ENCODE results near the gene SIRT1. TPM values are rescaled to one million over a fixed set of nuclear protein-coding genes. Genes with fewer than 3 reads are reported as not detected.

Gene SIRT1
- polyA plus RNA-seq, 1 experiment, result 16.9 TPM

GRCh38 chr10:67852761-67853160, 31.7 kb upstream of the SIRT1 start:
- ChIA-PET POLR2A (no interaction called here), CTCF (no interaction called here)
- Histone ChIP-seq H3K27ac (ENCODE audit: low read depth, low read length) (no peak overlapping the region), H3K4me3 (ENCODE audit: low read depth, low read length) (no peak overlapping the region), H3K27me3 (ENCODE audit: control insufficient read depth, insufficient read depth, low read length) (no peaks in the 10 kb centered on the region), H3K9me3 (ENCODE audit: control insufficient read depth, insufficient read depth, low read length) (no peaks in the 10 kb centered on the region)
- no peak for DNase-seq (ENCODE audit: low read depth, low spot score)
- no peak for TF ChIP-seq CTCF (IDR thresholded peaks at IDR 0.05; ENCODE audit: low read depth, low read length)

GRCh38 chr10:67853512-67853911, 30.9 kb upstream of the SIRT1 start:
- Histone ChIP-seq H3K4me3 (ENCODE audit: low read depth, low read length) (no peak overlapping the region), H3K9me3 (ENCODE audit: control insufficient read depth, insufficient read depth, low read length) (no peaks in the 10 kb centered on the region), H3K27me3 (ENCODE audit: control insufficient read depth, insufficient read depth, low read length) (no peaks in the 10 kb centered on the region), H3K27ac (ENCODE audit: low read depth, low read length) (no peak overlapping the region)
- TF ChIP-seq CTCF (IDR thresholded peaks at IDR 0.05; ENCODE audit: low read depth, low read length), result no peak
- POLR2A ChIA-PET, result interaction anchor here (0.6 kb wide), 1 partner anchor 241 kb away, joined by 4 read pairs; no protein-coding TSS in a partner anchor
- DNase-seq (ENCODE audit: low read depth, low spot score), result no peak
- CTCF ChIA-PET, result interaction anchor here (1.2 kb wide), 1 partner anchor 9 kb away, joined by 3 read pairs; no protein-coding TSS in a partner anchor

DNA sequence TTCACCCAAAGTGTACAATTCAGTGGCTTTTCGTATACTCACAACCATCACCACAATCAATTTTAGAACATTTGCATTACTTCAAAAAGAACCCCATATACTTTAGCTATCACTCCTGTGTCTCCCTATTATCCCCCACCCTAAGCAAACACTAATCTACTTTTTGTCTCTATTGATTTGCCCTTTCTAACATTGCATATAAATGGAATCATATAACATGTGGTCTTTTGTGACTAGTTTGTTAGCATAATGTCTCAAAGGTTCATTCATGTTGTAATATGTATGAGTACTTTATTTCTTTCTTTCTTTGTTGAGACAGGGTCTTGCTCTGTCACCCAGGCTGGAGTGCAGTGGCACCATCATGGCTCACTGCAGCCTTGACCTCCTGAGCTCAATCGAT, 25.5 kb upstream of the SIRT1 start:
- H3K9me3 ChIP-seq (ENCODE audit: control insufficient read depth, insufficient read depth, low read length), result no peaks in the 10 kb centered on the region
- POLR2A ChIA-PET, result no interaction called here
- H3K27me3 ChIP-seq (ENCODE audit: control insufficient read depth, insufficient read depth, low read length), result no peaks in the 10 kb centered on the region
- CTCF ChIA-PET, result interaction anchor here (0.6 kb wide), 2 partner anchors 350 to 443 kb away, joined by 3 to 6 read pairs; no protein-coding TSS in a partner anchor
- no peak overlapping the region for H3K27ac ChIP-seq (ENCODE audit: low read depth, low read length)
- DNase-seq (ENCODE audit: low read depth, low spot score), result no peak
- no peak for TF ChIP-seq CTCF (IDR thresholded peaks at IDR 0.05; ENCODE audit: low read depth, low read length)
- no peak overlapping the region for H3K4me3 ChIP-seq (ENCODE audit: low read depth, low read length)

GRCh38 chr10:67861750-67862432, 22.6 kb upstream of the SIRT1 start:
- CTCF ChIA-PET, result interaction anchor here (1.5 kb wide), 1 partner anchor 351 kb away, joined by 4 read pairs; no protein-coding TSS in a partner anchor
- TF ChIP-seq CTCF (IDR thresholded peaks at IDR 0.05; ENCODE audit: low read depth, low read length), result no peak
- POLR2A ChIA-PET, result interaction anchor here (0.6 kb wide), 1 partner anchor 12 kb away, joined by 3 read pairs; no protein-coding TSS in a partner anchor
- H3K27ac ChIP-seq (ENCODE audit: low read depth, low read length), result no peak overlapping the region
- H3K9me3 ChIP-seq (ENCODE audit: control insufficient read depth, insufficient read depth, low read length), result no peaks in the 10 kb centered on the region
- no peak for DNase-seq (ENCODE audit: low read depth, low spot score)
- no peak overlapping the region for H3K4me3 ChIP-seq (ENCODE audit: low read depth, low read length)
- no peaks in the 10 kb centered on the region for H3K27me3 ChIP-seq (ENCODE audit: control insufficient read depth, insufficient read depth, low read length)

DNA sequence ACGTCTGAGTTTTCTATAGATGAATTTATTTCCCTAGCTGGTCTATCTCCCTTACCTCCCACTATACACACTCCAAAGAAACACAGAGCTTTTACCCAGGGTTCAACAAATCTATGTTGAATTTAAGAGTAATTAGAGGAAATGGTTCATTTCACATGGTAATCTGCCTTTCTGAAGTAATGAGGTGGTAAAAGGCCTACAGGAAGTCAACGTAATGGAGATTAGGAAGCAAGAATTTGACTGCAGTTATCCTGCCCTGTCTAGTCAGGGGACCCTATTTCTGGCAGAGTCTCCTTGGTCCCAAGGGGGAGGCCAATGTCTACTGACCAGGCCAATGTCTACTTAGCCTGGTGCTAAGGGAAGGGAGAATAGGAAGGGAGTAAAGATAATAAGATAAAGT, 21.4 kb upstream of the SIRT1 start:
- Histone ChIP-seq H3K9me3 (ENCODE audit: control insufficient read depth, insufficient read depth, low read length) (no peaks in the 10 kb centered on the region), H3K27ac (ENCODE audit: low read depth, low read length) (no peak overlapping the region), H3K4me3 (ENCODE audit: low read depth, low read length) (no peak overlapping the region), H3K27me3 (ENCODE audit: control insufficient read depth, insufficient read depth, low read length) (no peaks in the 10 kb centered on the region)
- CTCF ChIA-PET, result interaction anchor here (1.0 to 1.5 kb wide), 2 partner anchors 9 to 350 kb away, joined by 3 to 4 read pairs; no protein-coding TSS in a partner anchor
- no peak for TF ChIP-seq CTCF (IDR thresholded peaks at IDR 0.05; ENCODE audit: low read depth, low read length)
- no peak for DNase-seq (ENCODE audit: low read depth, low spot score)
- POLR2A ChIA-PET, result no interaction called here
